ENCODE measurements around the gene MCUB.

- TF ChIP-seq POLR2A (IDR thresholded peaks at IDR 0.05; ENCODE audit: low read depth, low read length) (no peak), TAF1 (IDR thresholded peaks at IDR 0.05; ENCODE audit: low read depth, low read length) (no peak), POLR2AphosphoS5 (IDR thresholded peaks at IDR 0.05; ENCODE audit: low read depth, low read length) (no peak)
Observed at GRCh38 chr4:109574443-109574850, 14.4 kb downstream of the MCUB start.
